H1 (cell line): Measurements from ENCODE around the gene FGF12. TPM values are rescaled to one million over a fixed set of nuclear protein-coding genes. Genes with fewer than 3 reads are reported as not detected.

Experiments
- CHD2 ChIP-seq: IDR thresholded peaks from 2 replicates; pipeline ENCODE4 v1.6.1; 2012; ENCODE audit warnings: low read length, improper control_type of control experiment
- CTCF ChIP-seq, 3 experiments: IDR thresholded peaks; 1 replicate in 2 of 3; 2 replicates in 1 of 3; pipeline versions ENCODE4 v1.5.1 to v1.6.1; 2011; ENCODE audit warnings: low read length in 3 of 3, mild to moderate bottlenecking in 3 of 3, inconsistent platforms in 2 of 3, low read depth in 1 of 3, moderate library complexity in 1 of 3; ENCODE audit not compliant: insufficient read depth in 1 of 3; ENCODE audit errors: control extremely low read depth in 1 of 3
- EGR1 ChIP-seq: IDR thresholded peaks from 2 replicates; pipeline ENCODE4 v1.6.1; 2011; ENCODE audit warnings: low read depth, low read length, borderline replicate concordance
- KDM1A ChIP-seq: fragments of 200-600, 300-600 bp; sonication (generic); IDR thresholded peaks from 2 replicates; pipeline ENCODE4 v1.7.1; 2016; ENCODE audit warnings: mild to moderate bottlenecking, low read length, borderline replicate concordance
- POU5F1 ChIP-seq: IDR thresholded peaks from 2 replicates; pipeline ENCODE4 v1.6.1; 2011; ENCODE audit warnings: low read depth, mild to moderate bottlenecking, low read length, moderate library complexity
- polyA plus RNA-seq, 7 experiments: library from polyadenylated mRNA; depleted of rRNA in 3 of 7; stranded (reverse) in 5 of 7; unstranded in 2 of 7; fragments of >200 nt in 5 of 7; fragments of 200-250 nt in 2 of 7; gene quantifications; 1 replicate in 5 of 7; 2 replicates in 1 of 7; 4 replicates in 1 of 7; pipeline versions ENCODE4 v1.2.1 to v1.2.3, GENCODE V29; 2011 to 2013; ENCODE audit warnings: missing spikeins in 2 of 7, mixed read lengths in 2 of 7
- total RNA-seq: library from RNA; stranded (reverse); fragmentation: NEBNext Ultra II Directional; extraction: Animal tissue kit (Norgen Biotek cat#: 25700); gene quantifications from 2 replicates; pipeline ENCODE4 v1.2.1, GENCODE V29; 2021
- TF ChIP-seq, protein P1 (sequence below): fragments of 300-600 bp; sonication (generic); IDR thresholded peaks from 2 replicates; pipeline ENCODE4 v1.7.1; 2012; ENCODE audit warnings: low read length, moderate library complexity, mild to moderate bottlenecking, inconsistent platforms; ENCODE audit not compliant: insufficient replicate concordance
- TF ChIP-seq, protein P2 (sequence below): IDR thresholded peaks from 2 replicates; pipeline ENCODE4 v1.6.1; 2011; ENCODE audit warnings: low read depth, mild to moderate bottlenecking, low read length; ENCODE audit not compliant: insufficient read depth

Gene FGF12
- total and polyA plus RNA-seq, 2 of the 8 experiments (the other 6 are each of a cell fraction or from before 2014, with no cell fraction given), result 4.1 to 16.6 TPM

GRCh38 chr3:192621909-192622308 is 105.4 kb downstream of the FGF12 start (continued):
- TF ChIP-seq, protein P1, sequence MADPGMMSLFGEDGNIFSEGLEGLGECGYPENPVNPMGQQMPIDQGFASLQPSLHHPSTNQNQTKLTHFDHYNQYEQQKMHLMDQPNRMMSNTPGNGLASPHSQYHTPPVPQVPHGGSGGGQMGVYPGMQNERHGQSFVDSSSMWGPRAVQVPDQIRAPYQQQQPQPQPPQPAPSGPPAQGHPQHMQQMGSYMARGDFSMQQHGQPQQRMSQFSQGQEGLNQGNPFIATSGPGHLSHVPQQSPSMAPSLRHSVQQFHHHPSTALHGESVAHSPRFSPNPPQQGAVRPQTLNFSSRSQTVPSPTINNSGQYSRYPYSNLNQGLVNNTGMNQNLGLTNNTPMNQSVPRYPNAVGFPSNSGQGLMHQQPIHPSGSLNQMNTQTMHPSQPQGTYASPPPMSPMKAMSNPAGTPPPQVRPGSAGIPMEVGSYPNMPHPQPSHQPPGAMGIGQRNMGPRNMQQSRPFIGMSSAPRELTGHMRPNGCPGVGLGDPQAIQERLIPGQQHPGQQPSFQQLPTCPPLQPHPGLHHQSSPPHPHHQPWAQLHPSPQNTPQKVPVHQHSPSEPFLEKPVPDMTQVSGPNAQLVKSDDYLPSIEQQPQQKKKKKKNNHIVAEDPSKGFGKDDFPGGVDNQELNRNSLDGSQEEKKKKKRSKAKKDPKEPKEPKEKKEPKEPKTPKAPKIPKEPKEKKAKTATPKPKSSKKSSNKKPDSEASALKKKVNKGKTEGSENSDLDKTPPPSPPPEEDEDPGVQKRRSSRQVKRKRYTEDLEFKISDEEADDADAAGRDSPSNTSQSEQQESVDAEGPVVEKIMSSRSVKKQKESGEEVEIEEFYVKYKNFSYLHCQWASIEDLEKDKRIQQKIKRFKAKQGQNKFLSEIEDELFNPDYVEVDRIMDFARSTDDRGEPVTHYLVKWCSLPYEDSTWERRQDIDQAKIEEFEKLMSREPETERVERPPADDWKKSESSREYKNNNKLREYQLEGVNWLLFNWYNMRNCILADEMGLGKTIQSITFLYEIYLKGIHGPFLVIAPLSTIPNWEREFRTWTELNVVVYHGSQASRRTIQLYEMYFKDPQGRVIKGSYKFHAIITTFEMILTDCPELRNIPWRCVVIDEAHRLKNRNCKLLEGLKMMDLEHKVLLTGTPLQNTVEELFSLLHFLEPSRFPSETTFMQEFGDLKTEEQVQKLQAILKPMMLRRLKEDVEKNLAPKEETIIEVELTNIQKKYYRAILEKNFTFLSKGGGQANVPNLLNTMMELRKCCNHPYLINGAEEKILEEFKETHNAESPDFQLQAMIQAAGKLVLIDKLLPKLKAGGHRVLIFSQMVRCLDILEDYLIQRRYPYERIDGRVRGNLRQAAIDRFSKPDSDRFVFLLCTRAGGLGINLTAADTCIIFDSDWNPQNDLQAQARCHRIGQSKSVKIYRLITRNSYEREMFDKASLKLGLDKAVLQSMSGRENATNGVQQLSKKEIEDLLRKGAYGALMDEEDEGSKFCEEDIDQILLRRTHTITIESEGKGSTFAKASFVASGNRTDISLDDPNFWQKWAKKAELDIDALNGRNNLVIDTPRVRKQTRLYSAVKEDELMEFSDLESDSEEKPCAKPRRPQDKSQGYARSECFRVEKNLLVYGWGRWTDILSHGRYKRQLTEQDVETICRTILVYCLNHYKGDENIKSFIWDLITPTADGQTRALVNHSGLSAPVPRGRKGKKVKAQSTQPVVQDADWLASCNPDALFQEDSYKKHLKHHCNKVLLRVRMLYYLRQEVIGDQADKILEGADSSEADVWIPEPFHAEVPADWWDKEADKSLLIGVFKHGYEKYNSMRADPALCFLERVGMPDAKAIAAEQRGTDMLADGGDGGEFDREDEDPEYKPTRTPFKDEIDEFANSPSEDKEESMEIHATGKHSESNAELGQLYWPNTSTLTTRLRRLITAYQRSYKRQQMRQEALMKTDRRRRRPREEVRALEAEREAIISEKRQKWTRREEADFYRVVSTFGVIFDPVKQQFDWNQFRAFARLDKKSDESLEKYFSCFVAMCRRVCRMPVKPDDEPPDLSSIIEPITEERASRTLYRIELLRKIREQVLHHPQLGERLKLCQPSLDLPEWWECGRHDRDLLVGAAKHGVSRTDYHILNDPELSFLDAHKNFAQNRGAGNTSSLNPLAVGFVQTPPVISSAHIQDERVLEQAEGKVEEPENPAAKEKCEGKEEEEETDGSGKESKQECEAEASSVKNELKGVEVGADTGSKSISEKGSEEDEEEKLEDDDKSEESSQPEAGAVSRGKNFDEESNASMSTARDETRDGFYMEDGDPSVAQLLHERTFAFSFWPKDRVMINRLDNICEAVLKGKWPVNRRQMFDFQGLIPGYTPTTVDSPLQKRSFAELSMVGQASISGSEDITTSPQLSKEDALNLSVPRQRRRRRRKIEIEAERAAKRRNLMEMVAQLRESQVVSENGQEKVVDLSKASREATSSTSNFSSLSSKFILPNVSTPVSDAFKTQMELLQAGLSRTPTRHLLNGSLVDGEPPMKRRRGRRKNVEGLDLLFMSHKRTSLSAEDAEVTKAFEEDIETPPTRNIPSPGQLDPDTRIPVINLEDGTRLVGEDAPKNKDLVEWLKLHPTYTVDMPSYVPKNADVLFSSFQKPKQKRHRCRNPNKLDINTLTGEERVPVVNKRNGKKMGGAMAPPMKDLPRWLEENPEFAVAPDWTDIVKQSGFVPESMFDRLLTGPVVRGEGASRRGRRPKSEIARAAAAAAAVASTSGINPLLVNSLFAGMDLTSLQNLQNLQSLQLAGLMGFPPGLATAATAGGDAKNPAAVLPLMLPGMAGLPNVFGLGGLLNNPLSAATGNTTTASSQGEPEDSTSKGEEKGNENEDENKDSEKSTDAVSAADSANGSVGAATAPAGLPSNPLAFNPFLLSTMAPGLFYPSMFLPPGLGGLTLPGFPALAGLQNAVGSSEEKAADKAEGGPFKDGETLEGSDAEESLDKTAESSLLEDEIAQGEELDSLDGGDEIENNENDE, result no peak
- TF ChIP-seq KDM1A (no peak), CHD2 (no peak), EGR1 (no peak), CTCF (IDR thresholded peaks at IDR 0.05; ENCODE audit: control extremely low read depth in 1 of 3, insufficient read depth in 1 of 3, low read depth in 1 of 3, low read length in 3 of 3) (no peak), POU5F1 (no peak)
- TF ChIP-seq, protein P2, sequence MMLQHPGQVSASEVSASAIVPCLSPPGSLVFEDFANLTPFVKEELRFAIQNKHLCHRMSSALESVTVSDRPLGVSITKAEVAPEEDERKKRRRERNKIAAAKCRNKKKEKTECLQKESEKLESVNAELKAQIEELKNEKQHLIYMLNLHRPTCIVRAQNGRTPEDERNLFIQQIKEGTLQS, result no peak
